GM19328 (cell line): ENCODE data around the gene UBA5.

Source experiments
- ATAC-seq: cut with Tn5 transposase; IDR thresholded peaks from one replicate; pipeline ENCODE4 v1.9.1; 2021; ENCODE audit warnings: mild to moderate bottlenecking, moderate library complexity; ENCODE audit not compliant: unreplicated experiment

Gene UBA5

DNA sequence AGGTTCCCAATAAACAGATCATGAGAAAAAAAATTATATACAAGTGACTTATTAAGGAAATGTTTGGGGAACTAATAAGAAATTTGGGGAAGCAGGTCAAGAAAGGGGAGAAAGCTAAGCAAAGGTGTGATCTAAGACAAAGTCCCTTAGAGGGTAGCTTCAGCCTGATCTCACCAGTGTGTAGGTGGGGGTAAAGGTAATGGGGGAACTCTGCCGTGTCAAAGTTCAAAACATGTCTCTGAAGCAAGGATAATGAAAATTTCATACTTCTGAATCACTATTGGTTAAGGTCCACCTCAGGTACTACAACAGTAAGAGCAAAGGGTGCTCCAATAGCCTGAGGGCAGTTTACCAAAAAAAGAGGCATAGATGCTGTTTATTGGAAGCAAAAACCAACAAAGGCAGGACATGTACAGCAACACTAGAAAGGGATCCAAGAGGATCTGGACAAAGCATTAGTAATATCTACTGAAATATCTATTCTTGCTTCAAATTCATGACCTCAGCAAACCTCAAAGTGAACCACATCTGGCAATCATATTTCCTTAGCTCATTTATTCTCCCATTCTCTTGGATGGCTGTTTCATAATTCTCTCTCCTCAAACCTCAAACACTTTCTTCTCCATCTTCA lies 7.4 kb upstream of the UBA5 start:
- ATAC-seq: no peak

DNA sequence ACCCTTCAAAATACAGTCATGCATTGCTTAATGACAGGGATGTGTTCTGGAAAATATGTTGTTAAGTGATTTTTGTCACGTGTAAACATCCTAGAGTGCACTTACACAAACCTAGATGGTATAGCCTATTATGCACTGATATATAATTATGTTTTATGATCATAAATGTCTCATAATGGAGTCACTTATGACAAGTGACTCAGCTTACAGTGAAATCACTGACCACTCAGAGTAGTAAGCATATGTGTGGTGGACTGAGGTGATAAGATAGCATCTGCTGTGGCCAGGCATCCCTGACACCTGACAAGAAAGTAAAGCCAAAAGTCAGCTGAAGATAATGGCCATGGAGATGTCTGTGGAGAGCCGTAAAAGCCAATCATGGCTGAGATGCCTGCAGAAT lies 5.9 kb upstream of the UBA5 start:
- no peak for ATAC-seq

DNA sequence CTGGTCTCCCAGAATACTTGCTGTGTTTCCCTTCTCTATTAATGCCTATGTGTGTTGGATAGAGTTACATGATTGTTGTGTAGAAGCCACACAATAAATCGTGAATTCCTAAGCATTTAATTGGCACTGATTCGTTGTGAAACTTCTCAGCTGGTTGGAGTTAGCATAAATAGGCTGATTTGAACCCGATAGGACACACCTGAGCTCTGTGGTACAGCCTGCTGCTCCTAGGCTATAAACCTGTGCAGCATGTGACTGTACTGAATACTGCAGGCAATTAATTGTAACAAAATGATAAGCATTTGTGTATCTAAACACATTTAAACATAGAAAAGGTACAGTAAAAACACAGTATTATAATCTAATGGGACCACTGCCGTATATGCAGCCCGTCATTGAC lies 5.4 kb upstream of the UBA5 start:
- no peak for ATAC-seq

DNA sequence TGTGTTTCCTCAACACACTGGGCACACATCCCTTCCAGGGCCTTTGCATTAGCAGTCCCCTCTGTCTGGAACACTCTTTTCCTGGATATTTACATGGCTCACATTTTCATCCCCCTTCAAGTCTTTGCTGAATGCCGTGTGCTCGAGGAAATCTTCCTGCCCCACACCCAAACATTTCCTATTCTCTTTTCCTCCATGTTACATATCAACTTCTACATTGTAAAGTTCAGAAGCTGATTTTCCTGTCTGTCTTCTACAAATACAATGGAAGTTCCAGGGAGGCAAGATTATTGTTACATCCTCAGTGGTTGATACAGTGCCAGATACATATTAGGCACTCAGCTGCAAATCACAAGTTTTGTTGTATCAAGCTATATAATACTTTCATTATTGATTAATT lies 4.7 kb upstream of the UBA5 start:
- ATAC-seq: no peak

DNA sequence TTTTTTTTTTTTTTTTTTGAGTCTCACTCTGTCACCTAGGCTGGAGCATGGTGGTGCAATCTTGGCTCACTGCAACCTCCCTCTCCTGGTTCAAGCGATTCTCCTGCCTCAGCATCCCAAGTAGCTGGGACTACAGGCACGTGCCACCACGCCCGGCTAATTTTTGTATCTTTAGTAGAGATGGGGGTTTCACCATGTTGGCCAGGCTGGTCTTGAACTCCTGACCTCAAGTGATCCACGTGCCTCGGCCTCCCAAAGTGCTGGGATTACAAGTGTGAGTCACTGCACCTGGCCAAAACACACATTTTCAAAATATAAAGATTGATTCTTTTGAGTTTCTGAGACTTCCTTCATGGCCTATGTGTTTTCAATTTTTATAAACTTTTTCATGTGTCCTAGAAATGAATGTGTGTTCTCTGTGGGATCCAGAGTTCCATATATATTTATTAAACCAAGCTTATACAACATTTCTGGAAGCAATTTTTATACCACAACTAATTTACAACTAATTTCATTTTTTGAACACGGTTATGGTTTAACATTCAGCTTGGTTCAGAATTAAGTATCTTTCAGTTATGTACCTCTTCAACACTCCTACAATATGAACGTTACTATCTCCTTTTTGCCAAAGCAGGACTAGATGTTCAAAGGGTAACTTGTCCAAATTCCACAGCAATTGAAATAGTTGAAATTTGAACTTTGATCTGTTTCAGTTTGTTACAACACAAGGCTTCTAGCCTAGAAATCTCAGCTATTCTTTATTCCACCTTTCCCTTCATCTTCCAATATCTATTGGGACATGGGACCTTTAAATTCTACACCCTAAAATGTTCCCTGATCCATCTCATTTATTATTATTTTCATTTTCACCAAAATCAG lies 2.0 kb upstream of the UBA5 start:
- ATAC-seq: no peak

DNA sequence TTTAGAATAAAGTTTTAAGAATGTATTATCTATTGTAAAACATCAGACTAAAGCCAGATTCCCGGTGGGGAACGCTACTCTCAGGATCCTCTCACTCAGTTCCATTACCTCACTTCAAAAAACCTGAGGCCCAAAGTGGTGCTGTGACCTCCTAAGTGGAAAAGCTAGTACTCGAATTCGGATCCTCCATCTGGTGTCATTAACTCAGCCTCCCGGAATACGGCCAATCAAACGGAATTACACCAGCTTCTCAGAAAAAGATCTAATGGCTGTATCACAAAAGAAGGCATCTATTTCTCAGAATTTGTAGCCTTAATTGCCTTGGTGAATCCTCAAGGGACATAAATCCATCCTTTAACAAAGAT lies 1.1 kb upstream of the UBA5 start:
- no peak for ATAC-seq

DNA sequence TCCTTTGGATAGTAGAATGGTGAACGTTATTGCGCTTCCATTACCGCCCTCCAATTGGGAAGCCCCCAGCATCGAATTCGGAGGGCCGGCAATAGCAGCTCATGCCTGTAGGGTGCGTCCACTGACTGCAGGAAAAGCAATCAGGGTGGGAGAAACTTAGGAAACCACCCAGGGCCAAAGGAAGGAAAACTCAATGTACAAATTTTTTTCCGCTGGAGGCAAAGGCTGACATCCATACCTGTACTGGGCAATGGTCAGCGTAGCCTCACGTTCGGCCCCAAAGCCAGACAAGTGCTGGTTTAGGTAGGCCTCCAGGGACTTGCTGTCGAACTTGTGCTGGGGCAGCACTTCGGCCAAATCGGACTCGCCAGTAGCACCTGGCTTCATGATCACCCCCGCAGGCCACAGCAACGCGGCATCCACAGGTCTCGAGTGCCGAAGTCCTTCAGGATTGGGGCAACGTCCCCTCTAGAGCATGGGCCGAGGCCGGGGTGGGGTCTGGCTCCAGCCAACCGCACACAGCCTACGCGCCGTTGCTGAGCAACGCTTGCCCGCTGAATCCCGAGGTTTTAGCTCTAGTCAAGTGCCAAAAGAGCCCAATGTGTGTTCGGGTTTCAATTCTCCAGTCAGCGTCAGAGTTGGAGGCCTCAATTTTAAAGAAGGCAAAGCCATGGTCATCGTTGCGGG lies 621 bp upstream of the UBA5 start, which contains the start of gene ACAD11:
ACAD11 (minus strand) TSS at position 445 of the 687 bp plus-strand sequence; CDS start at position 387, 58 bp downstream.
- ATAC-seq: peak; percentile 48

DNA sequence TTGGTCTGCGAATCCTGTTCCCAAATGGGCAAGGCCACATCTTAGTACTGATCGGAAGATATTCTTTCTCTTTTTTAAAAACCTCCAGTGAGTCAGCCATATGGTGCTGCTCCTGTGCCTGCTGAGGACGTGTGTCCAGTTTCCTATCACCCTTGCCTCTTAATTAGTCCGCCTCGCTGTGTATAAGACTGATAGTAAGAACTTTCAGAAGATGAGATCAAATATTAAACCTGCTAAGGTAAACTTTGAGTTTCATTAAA lies 612 bp downstream of the UBA5 start:
- ATAC-seq: no peak

DNA sequence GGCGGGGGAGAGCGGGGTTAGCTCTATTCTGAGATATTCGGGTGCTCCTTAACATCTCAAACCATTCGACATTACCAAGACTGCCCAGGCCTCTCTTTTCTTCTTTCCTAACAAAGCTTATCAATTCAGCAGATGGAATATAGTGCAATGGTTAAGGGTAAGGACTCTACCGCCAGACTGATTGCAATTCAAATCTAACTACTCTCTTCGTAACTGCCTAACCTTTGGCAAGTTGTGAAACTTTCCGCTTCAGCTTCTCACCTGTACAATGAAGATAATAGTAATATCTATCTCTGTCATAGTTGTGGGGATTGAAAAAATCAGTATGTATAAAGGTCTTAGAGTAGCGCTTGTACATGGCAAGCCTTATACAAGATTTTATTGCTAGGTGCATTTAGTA lies 972 bp downstream of the UBA5 start:
- ATAC-seq: no peak

DNA sequence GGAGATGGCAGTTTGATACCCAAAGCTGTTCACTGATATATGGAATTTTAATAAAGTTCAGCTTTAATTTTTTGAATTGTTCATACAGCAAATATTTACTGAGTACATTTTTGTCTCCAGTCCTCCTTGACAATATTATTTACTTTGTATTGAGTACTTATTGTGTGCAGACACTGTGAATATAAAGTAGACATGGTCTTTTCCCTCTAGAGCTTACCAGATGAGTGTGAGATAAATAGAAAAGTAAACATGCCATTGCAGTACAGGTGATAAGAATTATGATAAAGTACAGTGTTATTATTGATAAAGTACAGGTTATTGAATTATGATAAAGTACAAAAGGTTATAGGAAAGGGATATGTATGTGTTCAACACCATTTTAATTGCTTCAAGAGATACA lies 2.1 kb downstream of the UBA5 start:
- ATAC-seq: no peak

DNA sequence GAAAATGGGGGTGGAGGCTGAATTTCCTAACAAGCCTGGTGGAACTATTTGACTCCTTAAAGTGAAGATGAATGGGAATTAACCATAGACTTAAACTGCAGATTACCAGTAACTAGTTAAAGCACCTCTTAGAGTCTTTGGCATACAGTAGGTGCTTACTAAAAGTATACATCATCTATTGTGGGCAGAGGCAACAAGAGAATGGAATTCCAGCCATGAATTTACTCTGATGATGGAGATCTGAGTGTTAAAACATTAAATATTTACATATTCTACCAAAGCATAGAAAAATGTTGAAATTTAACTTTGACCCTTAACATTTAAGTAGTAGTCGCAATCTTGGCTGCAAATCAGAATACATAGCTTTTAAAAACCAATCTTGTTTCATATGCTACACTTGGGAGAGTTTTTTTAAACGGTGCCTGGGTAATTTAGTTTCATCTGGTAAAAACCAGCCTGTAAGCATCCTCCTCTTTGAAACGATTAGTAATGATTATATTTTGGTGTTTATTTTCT lies 5.2 kb downstream of the UBA5 start:
- no peak for ATAC-seq

DNA sequence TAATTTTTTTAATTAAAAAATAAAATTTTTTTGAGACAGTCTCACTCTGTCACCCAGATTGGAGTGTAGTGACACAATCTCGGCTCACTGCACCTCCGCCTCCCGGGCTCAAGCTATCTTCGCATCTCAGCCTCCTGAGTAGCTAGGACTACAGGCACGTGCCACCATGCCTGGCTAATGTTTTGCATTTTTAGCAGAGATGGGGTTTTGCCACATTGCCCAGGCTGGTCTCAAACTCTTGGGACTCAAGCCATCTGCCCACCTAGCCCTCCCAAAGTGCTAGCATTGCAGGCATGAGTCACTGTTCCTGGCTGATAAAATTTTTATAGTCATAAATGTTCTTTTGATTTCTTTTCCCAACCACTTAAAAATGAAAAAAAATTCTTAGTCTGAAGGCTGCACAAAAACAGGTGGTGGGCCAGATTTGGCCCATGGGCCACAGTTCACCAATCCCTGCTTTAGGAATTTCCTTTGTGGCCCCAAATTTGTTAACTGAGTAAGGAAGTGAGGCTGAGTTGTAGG lies 9.2 kb downstream of the UBA5 start:
- no peak for ATAC-seq

DNA sequence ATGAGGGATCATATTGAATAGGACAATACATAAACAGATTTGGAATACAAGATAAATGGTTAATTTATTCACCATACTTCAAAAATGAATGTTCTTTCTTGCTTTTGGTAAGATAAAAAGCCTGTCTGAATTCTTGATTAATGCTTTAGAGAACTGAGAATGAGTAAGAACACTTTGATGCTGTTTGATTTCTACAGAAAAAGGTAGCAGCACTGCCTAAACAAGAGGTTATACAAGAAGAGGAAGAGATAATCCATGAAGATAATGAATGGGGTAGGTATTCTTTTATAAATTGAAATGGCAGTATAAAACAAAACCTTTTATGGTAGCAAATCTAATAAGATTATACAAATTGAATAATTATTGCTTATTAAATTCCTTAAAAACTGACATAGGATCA lies 15.3 kb downstream of the UBA5 start:
- no peak for ATAC-seq

DNA sequence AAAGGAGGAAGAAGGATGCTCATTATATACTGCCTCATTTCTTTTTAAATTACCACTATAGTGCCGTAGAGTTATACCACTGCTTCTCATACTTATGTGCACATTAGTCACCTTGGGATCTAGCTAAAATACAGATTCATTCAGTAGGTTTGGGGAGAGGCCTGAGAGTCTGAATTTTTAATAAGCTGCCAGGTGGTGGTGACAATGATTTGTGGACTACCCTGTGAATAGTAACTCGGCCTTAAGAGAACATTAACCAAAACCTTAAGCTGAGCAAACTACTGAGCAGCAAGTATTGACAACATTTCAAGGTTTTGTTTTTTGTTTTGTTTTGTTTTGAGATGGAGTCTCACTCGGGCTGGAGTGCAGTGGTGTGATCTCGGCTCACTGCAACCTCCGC lies 19.8 kb downstream of the UBA5 start:
- ATAC-seq: no peak

DNA sequence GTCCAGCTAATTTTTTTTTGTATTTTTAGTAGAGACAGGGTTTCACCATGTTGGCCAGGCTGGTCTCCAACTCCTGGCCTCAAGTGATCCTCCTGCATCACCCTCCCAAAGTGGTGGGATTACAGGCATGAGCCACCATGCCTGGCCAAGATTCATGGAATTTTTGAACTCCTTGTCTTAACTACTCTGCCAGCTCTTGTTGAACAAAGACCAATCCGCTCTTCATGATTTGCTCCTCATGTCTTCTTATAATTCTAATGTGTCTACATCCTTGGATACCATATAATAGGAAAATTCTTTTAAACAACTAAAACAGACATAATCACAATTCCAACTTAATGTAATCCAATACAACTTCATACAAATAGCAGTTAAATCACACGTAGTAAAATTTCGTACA lies 21.3 kb downstream of the UBA5 start:
- ATAC-seq: no peak

DNA sequence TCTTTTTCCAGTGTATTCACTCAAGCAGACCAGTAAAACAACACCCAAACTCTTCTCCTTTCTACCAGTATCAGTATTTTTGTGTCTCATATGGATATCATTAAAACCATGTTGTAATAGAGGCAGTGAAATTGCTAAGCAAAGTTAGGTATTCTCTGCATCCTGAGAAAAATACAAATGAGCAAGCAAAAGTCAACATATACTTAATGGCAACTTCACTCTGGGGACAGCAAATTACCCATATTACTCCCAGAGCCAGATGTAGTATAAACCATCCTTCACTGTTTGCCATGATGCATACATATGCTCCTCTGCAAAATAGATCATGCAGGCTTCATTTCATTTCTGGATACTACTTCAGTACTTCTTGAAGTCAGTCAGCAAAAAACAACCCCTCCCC lies 22.1 kb downstream of the UBA5 start:
- no peak for ATAC-seq

DNA sequence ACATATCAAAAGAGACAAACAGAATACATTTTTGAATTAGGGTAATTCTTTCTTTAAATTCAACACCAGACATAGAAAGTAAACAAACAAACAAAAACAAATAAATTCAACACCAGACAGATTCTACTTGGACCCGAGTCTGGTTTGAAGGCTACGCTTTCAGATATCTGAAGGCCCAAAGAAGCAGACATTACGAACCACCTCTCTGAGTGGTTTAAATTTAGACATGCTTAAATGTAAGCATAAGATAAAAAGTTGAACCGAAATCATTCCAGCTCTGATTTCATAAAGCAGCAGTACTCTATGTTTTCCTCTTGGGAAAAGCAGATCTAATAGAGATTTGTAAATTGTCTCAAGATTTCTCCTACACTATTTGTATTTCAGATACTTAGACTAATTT lies 29.9 kb downstream of the UBA5 start:
- no peak for ATAC-seq

DNA sequence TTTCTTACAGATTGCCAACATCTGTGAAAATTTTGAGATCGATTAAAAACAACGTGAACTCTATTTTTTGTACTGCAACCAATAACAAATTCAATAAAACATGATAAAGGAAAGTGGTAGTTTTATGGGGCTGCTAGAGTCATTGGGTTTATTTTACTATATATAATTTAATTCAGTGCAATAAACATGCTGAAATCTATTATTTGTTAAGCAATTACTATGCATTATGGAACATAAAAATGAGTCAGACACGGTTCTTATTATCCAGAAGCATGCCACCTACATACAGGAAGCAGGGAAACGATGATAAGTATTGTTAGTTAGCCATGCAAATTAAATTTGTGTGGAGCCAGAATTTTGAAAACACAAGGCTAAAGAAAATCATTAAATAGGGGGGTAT lies 34.9 kb downstream of the UBA5 start:
- no peak for ATAC-seq

DNA sequence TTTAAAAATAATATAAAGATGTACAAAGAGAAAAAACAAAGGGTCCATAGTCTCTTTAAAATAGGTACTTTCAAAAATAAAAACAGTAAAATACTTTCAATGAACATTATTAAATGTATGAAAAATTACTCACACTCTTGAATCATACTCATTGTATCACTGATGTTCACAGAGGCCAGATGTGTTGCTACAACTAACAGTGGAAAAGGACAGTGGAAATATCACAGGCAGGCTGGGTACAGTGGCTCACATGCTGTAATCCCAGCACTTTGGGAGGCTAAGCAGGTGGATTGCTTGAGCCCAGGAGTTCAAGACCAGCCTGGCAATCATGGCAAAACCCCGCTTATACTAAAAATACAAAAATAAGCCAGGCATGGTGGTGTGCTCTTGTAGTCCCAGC lies 35.3 kb downstream of the UBA5 start:
- no peak for ATAC-seq

DNA sequence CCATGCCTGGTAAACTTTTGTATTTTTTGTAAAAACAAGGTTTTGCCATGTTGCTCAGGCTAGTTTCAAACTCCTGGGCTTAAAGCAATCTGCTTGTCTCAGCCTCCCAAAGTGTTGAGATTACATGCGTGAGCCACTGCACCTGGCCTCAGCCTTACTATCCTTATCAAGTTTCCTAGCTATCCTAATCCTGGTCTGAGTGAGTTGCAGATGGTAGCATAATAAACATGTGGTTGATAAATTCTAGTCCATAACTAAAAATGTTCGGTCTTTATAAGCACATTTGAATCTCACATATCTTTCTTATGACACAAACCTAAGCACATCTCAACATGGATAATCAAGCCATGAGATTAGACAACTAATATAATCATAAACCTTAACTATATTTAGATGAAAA lies 43.6 kb downstream of the UBA5 start:
- ATAC-seq: no peak

DNA sequence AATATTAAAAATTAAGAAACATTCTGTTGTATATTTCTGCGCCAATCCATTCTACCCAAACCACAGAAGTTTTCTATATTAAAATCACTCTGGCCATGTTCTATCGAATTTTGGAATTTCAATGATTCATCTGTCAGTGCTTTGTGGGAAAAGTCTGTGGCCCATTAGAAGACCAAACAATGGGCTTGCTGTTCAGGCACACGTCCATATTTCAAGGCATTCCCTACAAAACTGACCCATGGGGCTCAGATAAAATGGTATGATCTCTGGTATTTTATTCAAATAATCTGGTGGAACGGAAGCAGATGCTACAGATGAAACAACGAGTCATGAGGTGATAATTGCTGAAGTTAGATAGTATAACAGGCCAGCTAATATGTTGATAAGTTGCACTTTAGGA lies 49.6 kb downstream of the UBA5 start:
- ATAC-seq: no peak

DNA sequence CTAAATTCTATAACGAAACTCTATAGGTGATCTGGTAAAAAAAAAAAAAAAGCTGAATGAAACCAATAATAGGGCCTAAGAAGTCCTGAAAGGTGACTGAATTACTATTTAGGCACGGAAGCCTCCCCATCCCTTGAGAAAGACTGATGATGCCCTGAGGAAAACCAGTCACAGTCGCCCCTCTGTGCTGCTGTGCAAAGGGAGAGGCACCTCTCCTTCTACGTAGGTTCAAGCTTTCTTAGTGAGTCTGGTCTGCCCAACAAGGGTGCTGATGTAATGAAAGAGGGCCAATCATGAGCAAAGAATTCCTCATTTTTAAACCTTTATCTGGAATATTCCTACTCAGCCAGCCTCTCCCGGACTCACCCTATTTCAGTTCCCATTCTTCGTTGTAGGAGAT lies 50.2 kb downstream of the UBA5 start:
- no peak for ATAC-seq
